Trophoblast cell (in vitro differentiated cells and primary cell): Measurements from ENCODE around the gene SAMD4B.

Source experiments
- DNase-seq, 2 donors: peaks; one replicate each; pipeline ENCODE4 v3.0.0-alpha.2; 2016
- H2AFZ ChIP-seq: 2 replicates; pipeline ENCODE4 v1.6.1; 2013; ENCODE audit warnings: low read length, moderate library complexity, mild to moderate bottlenecking; ENCODE audit not compliant: insufficient read depth, poor library complexity
- H2AK5ac ChIP-seq: 2 replicates; pipeline ENCODE4 v1.6.1; 2013; ENCODE audit warnings: mild to moderate bottlenecking, low read length
- H2BK120ac ChIP-seq: 2 replicates; pipeline ENCODE4 v1.6.1; 2013; ENCODE audit warnings: low read length, mild to moderate bottlenecking, moderate library complexity; ENCODE audit not compliant: insufficient read depth, poor library complexity
- H2BK12ac ChIP-seq: 2 replicates; pipeline ENCODE4 v1.6.1; 2013; ENCODE audit warnings: mild to moderate bottlenecking, low read length, moderate library complexity
- H2BK5ac ChIP-seq: 2 replicates; pipeline ENCODE4 v1.6.1; 2013; ENCODE audit warnings: low read length, low read depth, moderate library complexity, mild to moderate bottlenecking; ENCODE audit not compliant: poor library complexity
- H3K14ac ChIP-seq: 2 replicates; pipeline ENCODE4 v1.6.1; 2013; ENCODE audit warnings: mild to moderate bottlenecking, low read length
- H3K18ac ChIP-seq: 2 replicates; pipeline ENCODE4 v1.6.1; 2013; ENCODE audit warnings: mild to moderate bottlenecking, low read length
- H3K23ac ChIP-seq: 2 replicates; pipeline ENCODE4 v1.6.1; 2013; ENCODE audit warnings: low read length
- H3K27ac ChIP-seq: 2 replicates; pipeline ENCODE4 v1.5.1; 2013; ENCODE audit warnings: low read depth, mild to moderate bottlenecking, inconsistent platforms, low read length, moderate library complexity
- H3K27me3 ChIP-seq: 2 replicates; pipeline ENCODE4 v1.6.1; 2013; ENCODE audit warnings: inconsistent platforms, mild to moderate bottlenecking, low read length, moderate library complexity; ENCODE audit not compliant: insufficient read depth
- H3K36me3 ChIP-seq, 2 experiments: 1 replicate in 1 of 2; 2 replicates in 1 of 2; pipeline ENCODE4 v1.6.1; 2013; ENCODE audit warnings: low read length in 2 of 2, mild to moderate bottlenecking in 2 of 2, moderate library complexity in 1 of 2; ENCODE audit not compliant: insufficient read depth in 2 of 2, control insufficient read depth in 1 of 2
- H3K4ac ChIP-seq: 2 replicates; pipeline ENCODE4 v1.6.1; 2013; ENCODE audit warnings: low read depth, mild to moderate bottlenecking, low read length, moderate library complexity
- H3K4me1 ChIP-seq, 2 experiments: 1 replicate in 1 of 2; 2 replicates in 1 of 2; pipeline ENCODE4 v1.6.1; 2013; ENCODE audit warnings: low read length in 2 of 2, mild to moderate bottlenecking in 2 of 2, moderate library complexity in 1 of 2; ENCODE audit not compliant: insufficient read depth in 2 of 2, control insufficient read depth in 1 of 2
- H3K4me2 ChIP-seq: 2 replicates; pipeline ENCODE4 v1.6.1; 2013; ENCODE audit warnings: inconsistent platforms, mild to moderate bottlenecking, low read length, moderate library complexity
- H3K4me3 ChIP-seq: 2 replicates; pipeline ENCODE4 v1.5.1; 2013; ENCODE audit warnings: mild to moderate bottlenecking, low read depth, low read length, inconsistent platforms
- H3K79me1 ChIP-seq: one replicate; pipeline ENCODE4 v1.6.1; 2013; ENCODE audit warnings: low read length
- H3K79me2 ChIP-seq: 2 replicates; pipeline ENCODE4 v1.6.1; 2013; ENCODE audit warnings: low read length, mild to moderate bottlenecking; ENCODE audit not compliant: control insufficient read depth, insufficient read depth, poor library complexity
- H3K9ac ChIP-seq: 2 replicates; pipeline ENCODE4 v1.6.1; 2013; ENCODE audit warnings: mild to moderate bottlenecking, low read length
- H3K9me3 ChIP-seq: 2 replicates; pipeline ENCODE4 v1.6.1; 2013; ENCODE audit warnings: low read depth, mild to moderate bottlenecking, control low read depth, inconsistent platforms, low read length; ENCODE audit not compliant: insufficient read depth
- H4K12ac ChIP-seq: 2 replicates; pipeline ENCODE4 v1.6.1; 2013; ENCODE audit warnings: low read depth, mild to moderate bottlenecking, low read length, moderate library complexity
- H4K8ac ChIP-seq: 2 replicates; pipeline ENCODE4 v1.6.1; 2013; ENCODE audit warnings: low read depth, mild to moderate bottlenecking, low read length, moderate library complexity
- H4K91ac ChIP-seq: one replicate; pipeline ENCODE4 v1.6.1; 2013; ENCODE audit warnings: low read depth, mild to moderate bottlenecking, low read length, moderate library complexity
- WGBS: extraction: QIAGEN DNeasy Blood & Tissue Kit; methylation state at CpG from one replicate; pipeline ENCODE4 v1.1.7; 2013; ENCODE audit warnings: missing lambda C conversion rate; ENCODE audit not compliant: insufficient read length, insufficient coverage; ENCODE audit errors: extremely low coverage; 5-methylcytosine and 5-hydroxymethylcytosine counted together

SAMD4B gene

GRCh38 chr19:39420769-39421168 lies 78.5 kb downstream of the SAMD4B start:
- Histone ChIP-seq H3K14ac (no peak overlapping the region), H3K79me1 (no peaks in the 10 kb centered on the region), H3K4me1 (no peaks in the 10 kb centered on the region), H3K79me2 (no peaks in the 10 kb centered on the region), H3K23ac (no peak overlapping the region), H2AK5ac (no peak overlapping the region), H2BK120ac (no peak overlapping the region), H2AFZ (no peak overlapping the region), H3K4me2 (no peak overlapping the region), H3K36me3 (peaks cover 88% of the 10 kb centered on the region in 2 experiments), H2BK5ac (no peak overlapping the region), H3K4ac (no peak overlapping the region), H2BK12ac (no peak overlapping the region), H3K9ac (no peak overlapping the region), H4K91ac (no peak overlapping the region), H3K18ac (no peak overlapping the region), H3K4me3 (no peak overlapping the region), H4K12ac (no peak overlapping the region), H4K8ac (no peak overlapping the region), H3K9me3 (peaks cover 5% of the 10 kb centered on the region), H3K27me3 (no peaks in the 10 kb centered on the region), H3K27ac (no peak overlapping the region)
- DNase-seq = no peak
- no CpG with 5 or more reads among the region's 15 CpGs for WGBS

GRCh38 chr19:39422020-39422419 lies 79.8 kb downstream of the SAMD4B start:
- Histone ChIP-seq H3K27ac (no peak overlapping the region), H4K12ac (no peak overlapping the region), H2AFZ (no peak overlapping the region), H3K18ac (no peak overlapping the region), H3K4me2 (no peak overlapping the region), H3K23ac (no peak overlapping the region), H3K9me3 (peaks cover 5% of the 10 kb centered on the region), H3K79me2 (no peaks in the 10 kb centered on the region), H3K4ac (no peak overlapping the region), H4K91ac (no peak overlapping the region), H4K8ac (no peak overlapping the region), H2AK5ac (no peak overlapping the region), H2BK120ac (no peak overlapping the region), H3K27me3 (no peaks in the 10 kb centered on the region), H3K14ac (no peak overlapping the region), H2BK5ac (no peak overlapping the region), H3K79me1 (no peaks in the 10 kb centered on the region), H3K4me3 (no peak overlapping the region), H2BK12ac (no peak overlapping the region), H3K9ac (no peak overlapping the region), H3K36me3 (peaks cover 76 to 77% of the 10 kb centered on the region in 2 experiments), H3K4me1 (no peaks in the 10 kb centered on the region)
- WGBS = no CpG with 5 or more reads among the region's 5 CpGs
- no peak for DNase-seq

DNA sequence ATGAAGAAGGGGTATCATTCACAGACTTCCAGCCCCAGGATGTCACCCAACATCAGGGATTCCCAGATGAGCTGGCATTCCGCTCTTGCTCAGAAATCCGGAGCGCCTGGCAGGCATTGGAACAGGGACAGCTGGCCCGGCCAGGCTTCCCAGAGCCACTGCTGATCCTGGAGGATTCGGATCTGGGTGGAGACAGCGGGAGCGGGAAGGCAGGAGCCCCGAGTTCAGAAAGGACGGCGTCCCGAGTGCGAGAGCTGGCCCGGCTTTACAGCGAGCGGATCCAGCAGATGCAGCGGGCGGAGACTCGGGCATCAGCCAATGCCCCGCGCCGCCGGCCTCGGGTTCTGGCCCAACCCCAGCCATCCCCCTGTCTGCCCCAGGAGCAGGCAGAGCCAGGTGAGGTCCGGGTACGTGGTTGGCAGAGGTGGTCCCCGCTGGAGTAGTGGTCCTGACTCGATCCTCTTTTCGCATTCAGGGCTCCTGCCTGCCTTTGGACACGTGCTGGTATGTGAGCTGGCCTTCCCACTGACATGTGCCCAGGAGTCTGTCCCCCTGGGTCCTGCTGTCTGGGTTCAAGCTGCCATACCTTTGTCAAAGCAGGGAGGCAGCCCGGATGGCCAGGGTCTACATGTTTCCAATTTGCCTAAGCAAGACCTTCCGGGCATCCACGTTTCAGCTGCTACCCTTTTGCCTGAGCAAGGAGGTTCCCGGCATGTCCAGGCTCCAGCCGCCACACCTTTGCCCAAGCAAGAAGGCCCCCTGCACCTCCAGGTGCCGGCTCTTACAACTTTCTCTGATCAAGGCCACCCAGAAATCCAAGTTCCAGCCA lies 81.3 kb downstream of the SAMD4B start:
- peaks cover 64% of the 10 kb centered on the region in 2 experiments for H3K36me3 ChIP-seq
- H3K14ac ChIP-seq = no peak overlapping the region
- H3K79me1 ChIP-seq = peaks cover 5% of the 10 kb centered on the region
- H3K4ac ChIP-seq = no peak overlapping the region
- H2AK5ac ChIP-seq = no peak overlapping the region
- no peak overlapping the region for H4K12ac ChIP-seq
- peaks cover 5% of the 10 kb centered on the region for H3K9me3 ChIP-seq
- H4K91ac ChIP-seq = no peak overlapping the region
- H2BK12ac ChIP-seq = no peak overlapping the region
- peaks cover 6 to 7% of the 10 kb centered on the region in 2 experiments for H3K4me1 ChIP-seq
- no peak overlapping the region for H3K4me2 ChIP-seq
- no peak overlapping the region for H4K8ac ChIP-seq
- no peak overlapping the region for H3K23ac ChIP-seq
- H3K9ac ChIP-seq = no peak overlapping the region
- WGBS = no CpG with 5 or more reads among the region's 35 CpGs
- H3K4me3 ChIP-seq = no peak overlapping the region
- no peaks in the 10 kb centered on the region for H3K79me2 ChIP-seq
- no peak for DNase-seq
- no peak overlapping the region for H2AFZ ChIP-seq
- no peak overlapping the region for H2BK120ac ChIP-seq
- no peak overlapping the region for H2BK5ac ChIP-seq
- H3K27ac ChIP-seq = no peak overlapping the region
- no peak overlapping the region for H3K18ac ChIP-seq
- H3K27me3 ChIP-seq = no peaks in the 10 kb centered on the region

- no CpG with 5 or more reads among the region's 16 CpGs for WGBS
Measured at GRCh38 chr19:39424934-39425333, 82.7 kb downstream of the SAMD4B start.

More at GRCh38 chr19:39424934-39425333, 82.7 kb downstream of the SAMD4B start:
- H4K12ac ChIP-seq = no peak overlapping the region
- H3K9ac ChIP-seq = no peak overlapping the region
- no peak overlapping the region for H3K23ac ChIP-seq
- DNase-seq = no peak
- no peaks in the 10 kb centered on the region for H3K27me3 ChIP-seq
- no peak overlapping the region for H2BK5ac ChIP-seq
- peaks cover 51 to 55% of the 10 kb centered on the region in 2 experiments for H3K36me3 ChIP-seq
- H3K9me3 ChIP-seq = peaks cover 5% of the 10 kb centered on the region
- H3K4me2 ChIP-seq = no peak overlapping the region
- H3K79me2 ChIP-seq = no peaks in the 10 kb centered on the region
- no peak overlapping the region for H4K8ac ChIP-seq
- H3K27ac ChIP-seq = no peak overlapping the region
- no peak overlapping the region for H3K14ac ChIP-seq
- H3K18ac ChIP-seq = no peak overlapping the region
- no peak overlapping the region for H4K91ac ChIP-seq
- no peak overlapping the region for H2AK5ac ChIP-seq
- no peak overlapping the region for H2BK12ac ChIP-seq
- no peak overlapping the region for H3K4ac ChIP-seq
- H2BK120ac ChIP-seq = no peak overlapping the region
- no peak overlapping the region for H3K4me3 ChIP-seq
- peaks cover 13% of the 10 kb centered on the region in 2 experiments for H3K4me1 ChIP-seq
- H3K79me1 ChIP-seq = peaks cover 10% of the 10 kb centered on the region
- no peak overlapping the region for H2AFZ ChIP-seq
